ELR (cell line): ENCODE results near the gene RNF41.

Experiments
- DNase-seq: peaks from one replicate; pipeline ENCODE4 v3.0.0-alpha.2; 2015; ENCODE audit warnings: low read depth

Gene RNF41

GRCh38 chr12:56165369-56165768 lies 56.4 kb downstream of the RNF41 start:
- DNase-seq, result no peak

GRCh38 chr12:56164345-56164729 lies 57.4 kb downstream of the RNF41 start:
- no peak for DNase-seq

GRCh38 chr12:56163533-56164344 lies 58.0 kb downstream of the RNF41 start:
- DNase-seq, result no peak

- no peak for DNase-seq
These were observed 59.0 kb downstream of the RNF41 start for GRCh38 chr12:56162468-56163290.

- DNase-seq, result no peak
These were observed 59.9 kb downstream of the RNF41 start for GRCh38 chr12:56161690-56162351.

- no peak for DNase-seq
These were observed 60.6 kb downstream of the RNF41 start for GRCh38 chr12:56160894-56161689.

- DNase-seq, result peak; percentile 81
These were observed 61.4 kb downstream of the RNF41 start for GRCh38 chr12:56160193-56160763.

- no peak for DNase-seq
These were observed 62.1 kb downstream of the RNF41 start for GRCh38 chr12:56159482-56160192.

GRCh38 chr12:56158926-56159461 lies 62.7 kb downstream of the RNF41 start:
- DNase-seq, result peak; percentile 66

GRCh38 chr12:56158029-56158925 lies 63.4 kb downstream of the RNF41 start, which contains the start of gene MYL6:
Gene MYL6, plus strand, starts transcription at chr12:56158359. Its CDS starts 43 bp downstream, at chr12:56158402.
- peak; percentile 100 for DNase-seq

GRCh38 chr12:56157201-56158028 lies 64.3 kb downstream of the RNF41 start:
- peak; percentile 93 for DNase-seq

- peak; percentile 76 for DNase-seq
These were observed 65.1 kb downstream of the RNF41 start for GRCh38 chr12:56156464-56157200.

GRCh38 chr12:56155256-56155845 lies 66.4 kb downstream of the RNF41 start:
- no peak for DNase-seq

GRCh38 chr12:56154818-56155217 lies 66.9 kb downstream of the RNF41 start:
- DNase-seq, result no peak

- no peak for DNase-seq
These were observed 67.4 kb downstream of the RNF41 start for GRCh38 chr12:56154246-56154771.

- no peak for DNase-seq
These were observed 68.0 kb downstream of the RNF41 start for GRCh38 chr12:56153678-56154065.
